Activated T-helper 9 cell treated with anti-CD3 and anti-CD28 coated beads, Interleukin-2, amount 50 U/mL, for 16 hours (primary cell): ENCODE data around the gene NUFIP1.
"Not testable (repeated sequence)": the region's sequence is repeated elsewhere in the genome, so short reads cannot be mapped to it uniquely, and the experiment has no call there.

Source experiments
- DNase-seq: peaks from one replicate; pipeline ENCODE4 v3.0.0-alpha.2; 2020; ENCODE audit warnings: low read depth

The NUFIP1 gene

DNA sequence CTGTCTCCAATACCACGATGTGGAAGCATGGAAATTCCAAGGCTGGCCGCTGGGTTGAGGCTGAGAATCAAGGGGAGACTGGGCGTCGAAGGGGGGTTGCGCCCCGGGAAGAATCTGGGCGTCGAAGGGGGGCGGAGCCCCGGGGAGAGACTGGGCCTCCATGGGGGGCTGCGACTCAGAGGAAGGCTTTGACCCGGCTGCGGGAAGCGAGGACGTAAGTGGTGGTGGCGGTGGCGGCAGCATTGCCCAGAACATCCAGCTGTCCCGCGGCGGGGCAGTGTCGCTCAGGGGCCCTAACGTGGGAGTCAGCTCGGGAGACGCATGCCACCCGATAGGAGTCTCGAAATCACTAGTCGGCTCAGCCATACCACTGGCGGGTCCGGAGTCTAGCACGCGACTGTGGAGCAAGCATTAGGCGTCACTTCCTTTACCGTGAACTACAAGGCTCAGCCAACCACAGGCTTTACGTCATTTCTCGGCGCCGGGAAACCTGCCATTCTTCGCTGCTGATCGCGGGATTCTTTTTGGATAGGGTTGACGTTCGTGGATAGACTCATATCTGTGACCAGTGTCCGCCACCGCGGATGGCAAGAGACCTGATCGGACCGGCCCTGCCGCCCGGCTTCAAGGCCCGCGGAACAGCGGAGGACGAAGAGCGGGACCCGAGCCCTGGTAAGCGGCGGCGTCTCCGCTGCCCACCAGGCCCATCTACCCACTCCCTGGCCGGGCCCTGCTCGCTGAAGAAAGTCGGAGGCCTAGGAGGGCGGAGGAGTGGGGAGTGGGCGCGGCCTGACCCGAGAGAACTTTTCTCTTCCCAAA lies at the start of gene NUFIP1, which contains the start of gene GPALPP1:
Gene NUFIP1 (minus strand): TSS at position 401 of the 819 bp plus-strand sequence. CDS start 35 bp downstream, at position 366.
Gene GPALPP1 (plus strand): TSS at position 468 of the 819 bp plus-strand sequence. CDS start 117 bp downstream, at position 585.
- peak; percentile 84 for DNase-seq

DNA sequence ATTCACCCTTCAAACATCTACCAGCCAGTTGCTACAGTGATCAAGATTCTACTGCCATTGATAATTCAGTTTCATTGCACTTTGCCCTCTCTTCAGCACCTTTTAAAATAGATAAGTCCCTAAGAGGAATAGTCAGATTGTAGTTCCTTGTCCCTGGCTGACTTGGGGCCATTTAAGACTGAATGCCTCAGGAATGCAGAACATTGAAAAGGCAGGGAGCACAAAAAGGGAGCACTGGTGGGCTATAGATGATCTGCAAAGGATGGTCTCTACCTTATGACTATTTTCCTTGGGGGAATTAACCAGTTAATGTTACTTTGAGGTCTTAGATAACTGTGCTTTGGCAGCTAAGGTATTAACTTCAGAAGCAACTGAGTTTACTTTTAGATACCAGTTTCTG lies 46.9 kb upstream of the NUFIP1 start:
- no peak for DNase-seq

DNA sequence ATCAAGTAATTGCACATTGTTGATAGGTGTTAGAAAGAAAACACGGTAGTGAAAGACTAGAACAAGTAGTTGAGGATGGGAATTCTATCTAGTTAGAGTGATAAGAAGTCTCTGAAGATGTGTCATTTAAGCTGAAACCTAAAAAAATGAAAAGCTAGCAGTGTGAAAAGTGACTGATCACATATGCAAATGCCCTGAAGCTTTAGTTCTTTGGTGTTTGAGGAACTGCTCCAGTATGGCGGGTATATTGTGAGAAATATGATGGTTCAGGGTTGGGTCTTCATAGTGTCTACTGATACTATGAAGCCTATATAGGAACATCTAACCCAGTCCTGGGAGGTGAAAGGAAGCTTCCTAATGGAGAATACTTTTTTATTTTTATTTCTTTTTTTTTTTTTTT lies 45.1 kb upstream of the NUFIP1 start:
- no peak for DNase-seq

DNA sequence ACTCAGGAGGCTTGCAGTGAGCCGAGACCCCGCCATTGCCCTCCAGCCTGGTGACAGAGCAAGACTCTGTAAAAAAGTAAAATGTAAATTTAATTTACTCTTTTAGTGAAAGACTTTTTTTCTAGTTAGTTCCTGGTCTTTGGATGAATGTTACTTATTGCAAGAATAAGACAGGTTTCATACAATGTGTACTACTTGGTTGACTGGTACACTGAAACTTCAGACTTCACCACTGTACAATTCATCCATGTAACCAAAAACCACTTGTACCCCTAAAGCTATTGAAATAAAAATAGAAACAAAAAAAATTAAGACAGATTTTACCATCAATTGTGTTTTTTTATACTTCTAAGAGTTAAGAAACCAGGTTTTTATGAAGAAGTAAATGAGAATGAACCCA lies 35.6 kb upstream of the NUFIP1 start:
- DNase-seq = no peak

DNA sequence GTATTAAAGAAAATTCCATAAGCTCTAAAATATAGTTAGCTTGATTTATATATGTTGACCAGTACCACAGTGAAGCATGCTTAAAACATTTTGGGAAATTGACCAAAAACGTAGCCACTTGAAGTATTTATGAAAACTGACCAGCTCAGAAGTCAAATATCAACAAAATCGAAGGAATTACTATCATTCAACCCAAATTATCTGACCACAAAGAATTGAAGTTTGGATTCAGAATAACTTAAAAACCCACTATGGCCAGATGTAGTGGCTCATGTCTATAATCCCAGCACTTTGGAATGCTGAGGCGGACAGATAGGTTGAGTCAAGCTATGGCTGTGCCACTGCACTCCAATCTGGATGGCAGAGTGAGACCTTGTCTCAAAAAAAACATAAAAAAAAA lies 32.0 kb upstream of the NUFIP1 start:
- no peak for DNase-seq

DNA sequence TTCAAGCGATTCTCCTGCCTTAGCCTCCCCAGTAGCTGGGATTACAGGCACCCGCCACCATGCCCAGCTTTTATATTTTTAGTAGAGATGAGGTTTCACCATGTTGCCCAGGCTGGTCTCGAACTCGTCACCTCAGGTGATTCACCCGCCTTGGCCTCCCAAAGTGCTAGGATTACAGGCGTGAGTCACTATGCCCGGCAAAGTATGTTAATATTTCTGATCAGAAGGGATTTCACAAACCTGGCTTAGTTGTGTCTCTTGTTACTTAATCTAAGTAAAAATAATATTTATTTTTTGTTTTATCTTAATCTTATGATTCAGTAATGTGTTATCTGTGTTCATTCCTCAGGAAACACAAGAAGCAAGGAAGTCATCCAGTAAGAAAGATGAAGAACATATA lies 30.7 kb upstream of the NUFIP1 start:
- not testable (repeated sequence) for DNase-seq

DNA sequence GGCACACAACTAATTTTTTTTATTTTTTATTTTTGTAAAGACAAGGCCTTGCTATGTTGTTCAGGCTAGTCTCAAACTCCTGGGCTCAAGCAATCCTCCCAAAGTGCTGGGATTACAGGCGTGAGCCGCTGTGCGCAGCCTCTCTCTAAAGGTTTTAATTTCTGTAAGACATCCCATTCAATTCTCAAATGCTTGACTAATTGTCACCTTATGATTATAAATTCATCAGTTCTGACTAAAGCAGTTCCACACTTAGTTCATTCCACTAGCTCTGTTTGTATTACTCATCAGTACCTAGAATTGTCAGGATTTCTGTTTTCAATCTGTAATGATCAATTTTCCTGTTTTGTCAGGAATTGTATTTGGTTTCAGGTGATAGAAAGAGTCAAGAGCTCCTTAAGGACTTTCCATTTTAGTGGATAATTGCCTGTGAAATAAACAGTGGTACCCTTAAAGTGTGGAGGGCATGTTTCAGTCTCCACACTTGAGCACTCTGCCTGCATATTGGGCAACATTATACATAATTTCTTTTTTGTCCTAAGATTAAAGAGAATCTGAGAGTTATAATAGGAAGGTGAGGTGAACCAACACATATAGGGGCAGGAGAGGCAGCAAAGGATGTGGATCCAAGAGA lies 27.6 kb upstream of the NUFIP1 start:
- DNase-seq = no peak

DNA sequence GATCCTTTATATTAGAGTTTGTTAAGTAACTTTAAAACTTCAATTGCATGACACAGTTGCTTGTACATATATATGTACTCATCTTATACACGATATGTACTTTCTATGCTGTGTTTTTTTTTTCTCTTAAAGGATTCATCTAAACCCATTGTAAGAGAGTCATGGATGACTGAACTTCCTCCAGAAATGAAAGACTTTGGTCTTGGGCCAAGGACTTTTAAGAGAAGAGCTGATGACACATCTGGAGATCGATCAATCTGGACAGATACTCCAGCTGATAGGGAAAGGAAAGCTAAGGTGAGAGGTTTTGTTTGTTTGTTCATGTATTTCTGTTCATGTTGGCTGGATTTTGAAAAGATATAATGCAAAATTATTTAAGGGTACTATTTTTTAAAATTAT lies 26.0 kb upstream of the NUFIP1 start:
- DNase-seq = no peak

DNA sequence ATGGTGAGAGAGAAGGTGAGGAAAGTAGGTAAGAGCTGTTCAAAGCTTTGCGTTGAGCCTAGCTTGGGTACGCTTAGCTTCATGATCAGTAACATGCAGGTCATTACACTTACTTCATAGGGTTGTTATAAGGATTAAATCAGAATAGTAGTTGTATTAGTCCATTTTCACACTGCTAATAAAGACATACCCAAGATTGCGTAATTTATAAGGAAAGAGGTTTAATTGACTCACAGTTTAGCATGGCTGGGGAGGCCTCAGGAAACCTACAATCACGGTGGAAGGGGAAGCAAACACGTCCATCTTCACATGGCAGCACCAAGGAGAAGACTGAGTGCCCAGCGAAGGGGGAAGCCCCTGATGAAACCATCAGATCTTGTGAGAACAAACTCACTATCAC lies 21.9 kb upstream of the NUFIP1 start:
- no peak for DNase-seq

DNA sequence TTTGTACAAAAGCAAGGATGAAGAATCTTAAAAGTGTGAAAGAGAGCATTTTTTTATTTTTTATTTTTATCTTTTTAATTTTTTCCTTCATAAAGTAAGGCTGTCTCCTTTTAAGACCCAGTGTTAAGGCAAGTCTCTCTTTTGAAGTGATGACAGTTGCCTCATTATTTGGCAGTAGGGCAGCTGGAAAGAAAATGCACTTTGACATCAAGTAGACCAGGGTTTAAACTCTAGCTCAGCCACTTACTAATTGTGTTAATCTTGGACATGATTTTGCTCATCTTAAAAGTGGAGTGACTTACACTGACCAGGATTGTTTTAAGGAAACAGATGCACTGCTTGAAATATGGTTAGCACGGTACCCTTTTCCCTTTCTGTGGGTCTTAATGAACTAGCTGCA lies 18.6 kb upstream of the NUFIP1 start:
- no peak for DNase-seq

DNA sequence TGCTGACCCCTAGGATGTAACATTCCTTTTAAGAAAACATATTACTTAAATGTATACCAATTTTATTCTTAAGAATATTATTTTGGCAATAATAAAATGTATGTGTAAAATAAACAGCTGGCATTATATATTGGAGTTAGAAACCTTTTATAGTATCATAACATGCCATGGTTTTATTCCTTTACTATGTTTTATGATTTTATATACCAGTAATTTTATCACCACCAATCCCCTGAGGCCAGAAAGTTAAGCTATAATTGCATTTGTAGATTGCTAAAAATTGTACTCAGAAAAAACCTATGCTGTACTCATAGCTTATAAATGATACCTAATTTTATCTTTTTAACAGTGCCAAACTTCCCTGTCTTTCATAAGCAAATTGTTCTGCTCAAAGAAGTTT lies 18.0 kb upstream of the NUFIP1 start:
- DNase-seq = no peak

DNA sequence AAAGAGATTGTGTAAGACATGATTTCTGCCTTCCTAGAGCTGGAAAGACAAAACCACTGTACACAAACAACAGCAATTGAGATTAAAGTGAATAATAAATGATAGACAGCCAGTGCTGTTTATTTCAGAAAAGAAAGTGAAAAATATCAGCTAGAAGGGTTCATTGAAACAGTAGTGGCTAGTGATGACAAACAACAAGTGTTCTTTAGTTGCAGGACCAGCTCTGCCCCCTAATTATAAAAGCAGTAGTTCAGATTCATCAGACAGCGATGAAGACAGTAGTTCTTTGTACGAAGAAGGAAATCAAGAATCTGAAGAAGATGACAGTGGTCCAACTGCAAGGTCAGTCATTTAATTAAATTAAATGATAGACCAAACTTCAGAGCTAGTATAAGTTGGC lies 14.8 kb upstream of the NUFIP1 start:
- no peak for DNase-seq

DNA sequence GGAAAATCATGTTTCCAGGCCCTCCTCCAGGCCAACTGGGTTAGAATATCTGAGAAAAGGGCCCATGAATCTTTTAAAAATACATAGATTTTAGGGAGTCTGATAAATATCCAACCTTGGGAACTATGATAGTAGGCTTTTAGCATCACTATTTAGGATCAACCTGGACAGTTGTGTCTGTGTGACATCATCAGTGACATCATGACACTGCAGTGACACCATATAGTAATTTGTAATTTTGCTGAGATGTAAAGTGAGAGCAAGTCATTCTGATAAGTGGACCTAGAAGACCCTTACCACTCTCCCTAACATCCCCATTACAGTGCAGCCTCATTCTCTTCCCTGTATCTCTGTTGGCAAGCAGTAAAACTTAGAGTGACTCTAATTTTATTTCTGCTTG lies 14.1 kb upstream of the NUFIP1 start:
- no peak for DNase-seq

DNA sequence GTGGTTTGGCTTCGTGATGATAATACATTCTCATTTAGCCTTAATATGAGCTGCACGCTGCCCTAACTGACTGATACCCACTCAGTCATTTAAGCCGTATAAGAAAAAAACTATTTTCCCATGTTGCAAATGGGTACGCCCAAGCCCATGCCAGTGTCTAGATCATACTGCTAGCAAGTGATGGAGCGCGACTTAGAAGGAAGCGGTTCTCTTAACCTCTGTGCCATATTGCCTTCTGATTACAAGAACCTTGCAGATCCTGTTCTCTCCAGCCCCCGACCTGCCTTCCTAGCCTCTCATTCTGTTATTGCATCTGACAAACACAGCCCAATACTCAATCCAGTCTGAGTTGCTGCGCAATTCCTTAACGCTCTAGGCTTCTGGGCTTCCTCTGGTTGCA lies 670 bp upstream of the NUFIP1 start:
- no peak for DNase-seq

DNA sequence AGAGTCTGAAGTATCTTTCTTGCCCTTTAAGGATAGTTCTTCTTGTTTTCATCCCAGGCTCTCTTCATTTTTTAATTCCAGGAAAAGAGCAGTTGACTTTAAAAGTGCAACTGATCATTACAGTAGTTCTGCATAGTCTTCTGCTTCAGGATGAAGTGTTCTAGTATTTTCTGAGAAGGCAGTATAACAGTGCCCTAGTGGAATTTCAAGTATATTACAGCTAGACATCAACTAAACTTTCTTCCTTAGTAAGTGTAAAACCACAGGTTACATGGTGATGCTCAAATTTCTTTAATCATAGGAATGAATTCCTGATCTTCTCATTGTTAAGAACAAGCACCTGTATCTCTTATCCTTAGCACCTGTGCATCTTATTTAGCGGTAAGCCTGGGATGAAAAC lies 10.9 kb downstream of the NUFIP1 start:
- DNase-seq = no peak

DNA sequence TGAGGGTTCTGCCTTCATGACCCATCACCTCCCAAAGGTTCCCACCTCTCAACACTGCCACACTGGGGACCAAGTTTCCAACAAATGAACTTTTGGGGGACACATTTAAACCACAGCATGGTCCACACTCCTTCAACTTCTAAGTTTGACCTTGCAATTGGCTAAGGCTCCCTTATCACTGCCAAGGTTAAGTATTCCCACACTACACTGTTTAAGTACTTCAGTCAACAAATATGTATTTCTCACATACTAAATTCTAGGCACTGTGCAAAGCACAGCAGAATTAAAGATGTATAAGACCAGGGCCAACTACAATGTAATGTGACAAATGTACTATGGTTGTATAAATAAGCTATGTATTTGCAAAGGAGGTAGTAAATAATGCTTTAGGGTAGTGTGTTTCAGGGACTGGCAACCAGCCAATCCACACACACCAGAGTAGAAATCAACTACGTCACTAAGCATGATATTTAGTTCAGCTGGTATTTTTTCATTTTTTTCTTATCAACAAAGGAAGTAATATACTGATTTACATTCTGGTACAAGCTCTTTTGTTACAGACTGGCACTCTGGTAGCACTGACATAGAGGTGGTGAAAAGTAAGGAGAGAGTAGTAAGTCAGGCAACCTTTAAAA lies 12.2 kb downstream of the NUFIP1 start:
- no peak for DNase-seq

DNA sequence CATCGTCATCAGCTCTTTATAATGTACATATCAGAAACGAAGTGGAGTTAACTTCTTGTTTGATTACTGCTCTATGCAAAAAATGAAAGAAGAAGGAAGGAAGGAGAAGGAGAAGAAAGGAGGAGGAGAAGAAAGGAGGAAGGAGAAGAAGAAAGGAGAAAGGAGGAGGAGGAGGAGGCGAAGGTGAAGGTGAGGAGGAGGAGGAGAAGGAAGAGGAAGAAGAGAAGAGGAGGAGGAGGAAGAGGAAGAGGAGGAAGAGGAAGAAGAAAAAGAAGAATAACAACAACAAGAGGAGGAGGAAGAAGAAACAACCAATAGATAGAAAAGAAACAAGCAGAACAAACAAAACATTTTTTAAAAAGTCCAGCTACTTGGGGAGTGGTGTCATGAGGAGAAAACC lies 13.1 kb downstream of the NUFIP1 start:
- no peak for DNase-seq

DNA sequence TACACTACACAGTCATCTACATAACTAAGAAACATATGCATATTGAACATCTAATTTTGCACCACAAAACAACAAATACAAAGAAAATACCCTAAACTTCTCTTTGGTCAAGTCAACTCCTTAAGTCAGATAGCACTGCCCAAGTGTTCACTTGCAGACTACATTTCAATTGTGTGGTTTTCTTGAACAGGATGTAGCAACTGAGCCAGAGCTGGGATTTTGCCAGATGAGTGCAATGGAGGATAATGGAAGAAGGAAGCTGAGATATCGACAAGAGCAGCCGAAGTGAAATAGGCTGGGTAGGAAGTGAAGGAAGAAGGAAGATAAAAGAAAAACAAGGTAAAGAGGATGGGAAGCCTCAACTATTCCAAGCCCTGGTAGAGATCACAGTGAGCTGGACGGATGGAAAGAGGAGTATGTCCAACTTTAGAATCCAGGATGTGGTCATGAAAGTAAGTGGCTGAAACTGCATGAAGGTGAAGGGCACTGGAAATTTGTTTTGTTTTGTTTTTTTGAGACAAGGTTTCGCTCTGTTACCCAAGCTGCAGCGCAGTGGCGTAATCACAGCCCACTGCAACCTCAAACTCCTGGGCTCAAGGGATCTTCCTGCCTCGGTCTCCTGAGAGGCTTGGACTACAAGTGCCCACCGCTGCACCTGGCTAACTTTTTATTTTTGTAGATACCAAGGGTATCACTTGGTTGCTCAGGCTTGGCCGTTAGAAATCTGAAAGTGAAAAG lies 15.0 kb downstream of the NUFIP1 start:
- DNase-seq = no peak

DNA sequence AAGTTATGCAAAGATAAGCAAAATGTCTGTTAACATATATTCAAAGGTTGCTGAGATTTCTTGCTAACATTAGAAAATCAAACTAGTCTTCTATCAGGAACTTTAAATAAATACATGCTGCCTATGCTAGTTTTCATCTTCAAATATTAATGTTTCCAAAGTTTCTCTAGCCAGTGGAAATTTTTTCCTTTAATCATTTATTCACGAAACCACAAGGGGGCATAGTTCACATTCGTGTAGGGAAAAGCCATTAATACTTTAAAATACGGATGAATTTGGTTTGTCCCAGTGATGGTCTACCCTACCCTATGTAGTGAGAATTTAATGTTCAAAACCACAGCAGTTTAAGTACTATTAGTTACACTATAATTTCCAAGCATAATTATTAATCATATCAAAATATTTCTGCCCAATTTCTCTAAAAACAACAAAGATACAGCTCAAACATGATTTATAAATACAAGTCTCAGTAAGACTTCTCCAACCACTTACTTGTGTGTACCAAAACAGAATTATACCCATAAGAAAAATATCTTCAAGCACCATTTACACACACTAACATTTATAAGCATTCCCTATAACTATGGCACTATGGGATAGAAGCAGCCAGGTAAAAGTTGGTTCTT lies 16.2 kb downstream of the NUFIP1 start:
- DNase-seq = no peak

DNA sequence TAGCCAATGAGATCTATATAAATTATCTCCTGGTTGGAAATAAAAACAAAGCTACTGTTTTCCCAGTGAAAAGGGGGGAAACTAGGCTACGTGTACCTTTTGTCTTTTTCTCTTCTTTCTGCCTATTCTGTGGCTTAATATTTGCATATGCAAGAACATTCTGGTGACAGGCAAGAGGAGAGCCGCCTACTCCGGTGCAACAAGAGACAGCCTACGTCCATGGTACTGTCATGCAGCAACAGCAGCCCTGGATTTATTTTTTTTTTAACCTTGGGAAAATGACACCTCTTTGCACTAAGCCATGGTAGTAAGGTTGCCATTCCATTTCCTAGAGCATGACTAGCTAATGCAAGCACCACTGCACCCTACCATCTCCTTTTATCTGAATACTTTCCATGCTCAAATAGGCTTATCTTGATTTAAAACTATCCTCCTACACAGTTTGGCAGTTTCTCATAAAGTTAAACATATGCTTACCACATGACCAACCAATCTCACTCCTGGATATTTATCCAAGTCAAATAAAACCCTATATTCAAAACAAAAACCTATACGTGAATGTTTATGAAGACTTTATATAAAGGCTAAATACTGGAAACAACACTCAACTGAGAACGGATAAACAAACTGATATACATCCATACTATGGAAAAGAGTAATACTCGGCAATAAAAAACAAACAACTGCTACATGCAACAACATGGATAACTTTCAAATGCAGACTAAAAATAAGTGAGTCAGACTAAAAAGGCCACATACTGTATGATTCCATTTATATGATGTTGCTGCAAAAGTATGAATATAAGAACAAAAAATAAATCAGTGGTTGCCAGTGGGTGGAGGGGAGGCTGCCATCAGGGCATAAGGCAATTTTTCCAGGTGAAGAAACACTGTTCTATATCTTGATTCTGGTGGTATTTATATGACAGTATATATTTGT lies 17.3 kb downstream of the NUFIP1 start:
- no peak for DNase-seq
